CD14-positive monocyte (primary cell): ENCODE data around the gene CLCNKB. TPM values are rescaled to one million over a fixed set of nuclear protein-coding genes. Genes with fewer than 3 reads are reported as not detected.

Experiments used
- DNase-seq, 3 donors: peaks; one replicate each; pipeline ENCODE4 v3.0.0-alpha.2; 2011 to 2022
- H2AFZ ChIP-seq: 2 replicates; pipeline ENCODE4 v1.6.0; 2012; ENCODE audit warnings: mild to moderate bottlenecking, low read depth, low read length, inconsistent platforms; ENCODE audit not compliant: insufficient read depth, poor library complexity, severe bottlenecking
- H3K27ac ChIP-seq, 2 donors: 1 replicate in 1 of 2; 2 replicates in 1 of 2; pipeline ENCODE4 v1.5.1; 2012 to 2013; ENCODE audit warnings: low read length in 2 of 2, control low read depth in 1 of 2, inconsistent platforms in 1 of 2, low read depth in 1 of 2, mild to moderate bottlenecking in 1 of 2
- H3K27me3 ChIP-seq, 2 donors: one replicate each; pipeline versions ENCODE4 v1.6.0 to v1.6.1; 2011 to 2013; ENCODE audit warnings: low read length in 2 of 2; ENCODE audit not compliant: control insufficient read depth in 2 of 2, insufficient read depth in 2 of 2
- H3K36me3 ChIP-seq, 2 donors: replicated peaks in 1 of 2; 1 replicate in 1 of 2; 2 replicates in 1 of 2; pipeline versions ENCODE4 v1.5.1 to v1.6.1; 2012 to 2013; ENCODE audit warnings: low read length in 2 of 2, control low read depth in 1 of 2, inconsistent platforms in 1 of 2, mild to moderate bottlenecking in 1 of 2; ENCODE audit not compliant: insufficient read depth in 2 of 2, control insufficient read depth in 1 of 2
- H3K4me1 ChIP-seq, 2 donors: 1 replicate in 1 of 2; 2 replicates in 1 of 2; pipeline versions ENCODE4 v1.5.1 to v1.6.1; 2012 to 2013; ENCODE audit warnings: low read length in 2 of 2, control low read depth in 1 of 2, inconsistent platforms in 1 of 2, mild to moderate bottlenecking in 1 of 2, moderate library complexity in 1 of 2; ENCODE audit not compliant: insufficient read depth in 2 of 2, control insufficient read depth in 1 of 2
- H3K4me2 ChIP-seq: replicated peaks from 2 replicates; pipeline ENCODE3; 2012; ENCODE audit warnings: low read length, moderate library complexity, mild to moderate bottlenecking; ENCODE audit not compliant: poor library complexity, severe bottlenecking; ENCODE audit errors: extremely low read depth
- H3K4me3 ChIP-seq, 3 experiments: fragments of 200-600 bp in 1 of 3; sonication (generic) in 1 of 3; replicated peaks in 1 of 3; 1 replicate in 2 of 3; 2 replicates in 1 of 3; pipeline ENCODE4 v1.5.1; 2011 to 2013; ENCODE audit warnings: low read length in 3 of 3, mild to moderate bottlenecking in 3 of 3, control low read depth in 2 of 3, low read depth in 2 of 3, inconsistent platforms in 1 of 3, moderate library complexity in 1 of 3
- H3K79me2 ChIP-seq: 2 replicates; pipeline ENCODE4 v1.6.0; 2012; ENCODE audit warnings: mild to moderate bottlenecking, control low read depth, inconsistent platforms, low read length, moderate library complexity; ENCODE audit not compliant: insufficient read depth
- H3K9ac ChIP-seq: 2 replicates; pipeline ENCODE4 v1.6.0; 2017; ENCODE audit warnings: low read length, mild to moderate bottlenecking; ENCODE audit not compliant: insufficient read depth, poor library complexity, severe bottlenecking
- H3K9me3 ChIP-seq, 2 donors: replicated peaks in 1 of 2; 1 replicate in 1 of 2; 2 replicates in 1 of 2; pipeline versions ENCODE4 v1.5.1 to v1.6.1; 2012 to 2013; ENCODE audit warnings: low read length in 2 of 2, control low read depth in 1 of 2; ENCODE audit not compliant: control insufficient read depth in 1 of 2, insufficient read depth in 1 of 2
- H4K20me1 ChIP-seq: 2 replicates; pipeline ENCODE4 v1.6.0; 2012; ENCODE audit warnings: mild to moderate bottlenecking, low read length, control low read depth, moderate library complexity; ENCODE audit not compliant: insufficient read depth
- H3K27ac Mint-ChIP-seq, 7 donors: one replicate each; pipeline ENCODE4 v1.8.0; 2020; ENCODE audit warnings: mild to moderate bottlenecking in 7 of 7, mixed read lengths in 7 of 7, moderate library complexity in 6 of 7, inconsistent platforms in 2 of 7
- H3K27me3 Mint-ChIP-seq, 3 donors: one replicate each; pipeline ENCODE4 v1.8.0; 2021 to 2022; ENCODE audit warnings: low read depth in 3 of 3, mild to moderate bottlenecking in 3 of 3, mixed read lengths in 3 of 3, moderate library complexity in 3 of 3, inconsistent platforms in 1 of 3
- H3K36me3 Mint-ChIP-seq, 2 donors: one replicate each; pipeline ENCODE4 v1.8.0; 2020; ENCODE audit warnings: mixed read lengths in 2 of 2, inconsistent platforms in 1 of 2, mild to moderate bottlenecking in 1 of 2
- H3K4me1 Mint-ChIP-seq: one replicate; pipeline ENCODE4 v1.8.0; 2020; ENCODE audit warnings: mild to moderate bottlenecking, mixed read lengths
- H3K4me3 Mint-ChIP-seq, 2 donors: one replicate each; pipeline ENCODE4 v1.8.0; 2020; ENCODE audit warnings: mild to moderate bottlenecking in 2 of 2, mixed read lengths in 2 of 2, moderate library complexity in 1 of 2
- H3K9me3 Mint-ChIP-seq, 7 donors: one replicate each; pipeline ENCODE4 v1.8.0; 2020 to 2022; ENCODE audit warnings: mixed read lengths in 7 of 7, mild to moderate bottlenecking in 6 of 7, moderate library complexity in 6 of 7, inconsistent platforms in 2 of 7
- WGBS: methylation state at CpG from one replicate; pipeline ENCODE4 v1.1.5; 2013; ENCODE audit warnings: missing lambda C conversion rate; ENCODE audit not compliant: insufficient coverage; 5-methylcytosine and 5-hydroxymethylcytosine counted together
- intact Hi-C, 2 donors: fragments of 100-400 bp; cut with micrococcal nuclease; formaldehyde crosslinking; loops; one replicate each; pipeline versions ENCODE4 v1.15.0 to v1.15.1; 2023
- polyA plus RNA-seq, 3 donors: library from polyadenylated mRNA; depleted of rRNA in 1 of 3; unstranded in 2 of 3; stranded (reverse) in 1 of 3; fragments of 300-500 nt in 2 of 3; fragments of >200 nt in 1 of 3; fragmentation: Illumina TruSeq in 2 of 3; gene quantifications; 1 replicate in 2 of 3; 2 replicates in 1 of 3; pipeline ENCODE4 v1.2.3, GENCODE V29; 2012 to 2021
- TF ChIP-seq, protein P1 (sequence below): fragments of 200-600 bp; IDR thresholded peaks from one replicate; pipeline ENCODE4 v1.8.0; 2022; ENCODE audit warnings: antibody characterized with exemption, mild to moderate bottlenecking

CLCNKB gene
- polyA plus RNA-seq, 3 donors: not detected

DNA sequence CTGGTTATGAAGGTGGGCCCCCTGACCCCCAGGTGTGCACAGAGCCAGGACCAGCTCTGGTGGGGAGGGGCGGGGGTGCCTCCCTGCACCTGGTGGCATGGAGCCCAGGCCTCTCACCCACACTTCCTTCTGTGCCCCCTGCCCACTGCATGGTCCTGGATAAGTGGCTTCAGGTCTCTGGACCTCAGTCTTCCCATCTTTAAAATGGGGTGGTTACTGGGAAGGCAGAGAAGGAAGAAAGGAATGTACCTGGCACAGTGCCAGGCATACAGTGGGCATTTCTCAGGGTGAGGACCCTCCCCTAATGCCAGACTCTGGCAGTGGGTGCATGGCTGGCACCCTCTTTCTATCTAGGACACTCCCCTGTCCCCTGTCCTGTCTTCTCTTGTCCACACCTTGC is 14.3 kb upstream of the CLCNKB start:
- peaks cover 0 to 11% of the 10 kb centered on the region in 2 donors for H3K27me3 ChIP-seq
- H4K20me1 ChIP-seq: no peaks in the 10 kb centered on the region
- peaks cover 2 to 33% (median 9%) of the 10 kb centered on the region in 3 donors for H3K27me3 Mint-ChIP-seq

GRCh38 chr1:16031551-16031950 is 12.0 kb upstream of the CLCNKB start:
- Histone ChIP-seq H4K20me1 (no peaks in the 10 kb centered on the region), H3K36me3 (no peaks in the 10 kb centered on the region), H3K4me1 (peaks cover 0 to 7% of the 10 kb centered on the region in 2 donors), H3K27ac (no peak overlapping the region), H3K4me2 (no peak overlapping the region), H3K27me3 (peaks cover 0 to 11% of the 10 kb centered on the region in 2 donors), H3K9me3 (no peaks in the 10 kb centered on the region), H3K4me3 (no peak overlapping the region), H3K9ac (no peak overlapping the region), H2AFZ (no peak overlapping the region), H3K79me2 (no peaks in the 10 kb centered on the region)
- 93% methylated on average over 3 of the region's 8 CpGs for WGBS
- Mint-ChIP-seq H3K36me3 (no peaks in the 10 kb centered on the region), H3K4me1 (peaks cover 4% of the 10 kb centered on the region), H3K27ac (no peak overlapping the region), H3K9me3 (no peaks in the 10 kb centered on the region), H3K27me3 (peaks cover 2 to 24% (median 8%) of the 10 kb centered on the region in 3 donors), H3K4me3 (no peak overlapping the region)
- TF ChIP-seq, protein P1, sequence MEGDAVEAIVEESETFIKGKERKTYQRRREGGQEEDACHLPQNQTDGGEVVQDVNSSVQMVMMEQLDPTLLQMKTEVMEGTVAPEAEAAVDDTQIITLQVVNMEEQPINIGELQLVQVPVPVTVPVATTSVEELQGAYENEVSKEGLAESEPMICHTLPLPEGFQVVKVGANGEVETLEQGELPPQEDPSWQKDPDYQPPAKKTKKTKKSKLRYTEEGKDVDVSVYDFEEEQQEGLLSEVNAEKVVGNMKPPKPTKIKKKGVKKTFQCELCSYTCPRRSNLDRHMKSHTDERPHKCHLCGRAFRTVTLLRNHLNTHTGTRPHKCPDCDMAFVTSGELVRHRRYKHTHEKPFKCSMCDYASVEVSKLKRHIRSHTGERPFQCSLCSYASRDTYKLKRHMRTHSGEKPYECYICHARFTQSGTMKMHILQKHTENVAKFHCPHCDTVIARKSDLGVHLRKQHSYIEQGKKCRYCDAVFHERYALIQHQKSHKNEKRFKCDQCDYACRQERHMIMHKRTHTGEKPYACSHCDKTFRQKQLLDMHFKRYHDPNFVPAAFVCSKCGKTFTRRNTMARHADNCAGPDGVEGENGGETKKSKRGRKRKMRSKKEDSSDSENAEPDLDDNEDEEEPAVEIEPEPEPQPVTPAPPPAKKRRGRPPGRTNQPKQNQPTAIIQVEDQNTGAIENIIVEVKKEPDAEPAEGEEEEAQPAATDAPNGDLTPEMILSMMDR: no peak
- intact Hi-C loops: no loop called here
- DNase-seq: no peak

More for the DNA sequence above, 14.3 kb upstream of the CLCNKB start:
- H3K9me3 Mint-ChIP-seq: no peaks in the 10 kb centered on the region
- intact Hi-C loops: no loop called here
- Histone ChIP-seq H3K4me2 (no peak overlapping the region), H3K79me2 (no peaks in the 10 kb centered on the region), H3K4me3 (no peak overlapping the region), H3K4me1 (peaks cover 0 to 7% of the 10 kb centered on the region in 2 donors), H3K9ac (no peak overlapping the region), H3K27ac (no peak overlapping the region), H2AFZ (no peak overlapping the region), H3K9me3 (no peaks in the 10 kb centered on the region), H3K36me3 (no peaks in the 10 kb centered on the region)
- no peak overlapping the region for H3K27ac Mint-ChIP-seq
- no CpG with 5 or more reads among the region's 1 CpG for WGBS
- H3K4me3 Mint-ChIP-seq: no peak overlapping the region
- H3K4me1 Mint-ChIP-seq: peaks cover 4% of the 10 kb centered on the region
- no peak for DNase-seq
- H3K36me3 Mint-ChIP-seq: no peaks in the 10 kb centered on the region
- TF ChIP-seq, protein P1: no peak
